Neuron (in vitro differentiated cells): ENCODE data around the gene ZNF564.
"Not testable (repeated sequence)": the region's sequence is repeated elsewhere in the genome, so short reads cannot be mapped to it uniquely, and the experiment has no call there.

Experiments used
- H2AFZ ChIP-seq: one replicate; pipeline ENCODE4 v1.6.1; 2013; ENCODE audit warnings: low read depth, mild to moderate bottlenecking, inconsistent platforms, low read length, moderate library complexity
- H3K27me3 ChIP-seq: one replicate; pipeline ENCODE4 v1.6.1; 2013; ENCODE audit warnings: low read length; ENCODE audit not compliant: insufficient read depth
- H3K36me3 ChIP-seq: one replicate; pipeline ENCODE4 v1.6.1; 2013; ENCODE audit warnings: low read length; ENCODE audit not compliant: insufficient read depth
- H3K4me1 ChIP-seq: one replicate; pipeline ENCODE4 v1.6.1; 2013; ENCODE audit warnings: low read length; ENCODE audit not compliant: insufficient read depth
- H3K4me3 ChIP-seq: 2 replicates; pipeline ENCODE4 v1.5.1; 2013; ENCODE audit warnings: mild to moderate bottlenecking, low read length, moderate library complexity
- H3K9me3 ChIP-seq: one replicate; pipeline ENCODE4 v1.6.1; 2013; ENCODE audit warnings: low read length

Gene ZNF564

GRCh38 chr19:12486265-12486783 is 65.0 kb downstream of the ZNF564 start:
- H3K27me3 ChIP-seq, H3K4me3 ChIP-seq, H2AFZ ChIP-seq, H3K36me3 ChIP-seq: not testable (repeated sequence)
- peaks cover 13% of the 10 kb centered on the region for H3K9me3 ChIP-seq
- peaks cover 16% of the 10 kb centered on the region for H3K4me1 ChIP-seq

GRCh38 chr19:12485571-12485970 is 65.7 kb downstream of the ZNF564 start:
- Histone ChIP-seq H3K9me3 (peaks cover 18% of the 10 kb centered on the region), H3K36me3 (peaks cover 4% of the 10 kb centered on the region), H2AFZ (peak overlapping the region; percentile 33), H3K27me3 (no peaks in the 10 kb centered on the region), H3K4me3 (peak overlapping the region; percentile 98), H3K4me1 (peaks cover 16% of the 10 kb centered on the region)

- no peaks in the 10 kb centered on the region for H3K27me3 ChIP-seq
- peaks cover 4% of the 10 kb centered on the region for H3K36me3 ChIP-seq
- H3K9me3 ChIP-seq: peaks cover 18% of the 10 kb centered on the region
- H3K4me3 ChIP-seq: peak overlapping the region; percentile 98
- peaks cover 16% of the 10 kb centered on the region for H3K4me1 ChIP-seq
- H2AFZ ChIP-seq: peak overlapping the region; percentile 33
These were observed 66.2 kb downstream of the ZNF564 start for GRCh38 chr19:12485052-12485416.

GRCh38 chr19:12484371-12485051 is 66.8 kb downstream of the ZNF564 start, which contains the start of gene ZNF709:
Gene ZNF709 (minus strand): TSS chr19:12484816. CDS start chr19:12484657, 159 bp downstream.
- H3K4me3 ChIP-seq: peak within 1 kb of the TSS; percentile 98
- H3K27me3 ChIP-seq: no peaks in the 10 kb centered on the region
- H2AFZ ChIP-seq: peak within 1 kb of the TSS; percentile 33
- peaks cover 22% of the 10 kb centered on the region for H3K9me3 ChIP-seq
- peaks cover 16% of the 10 kb centered on the region for H3K4me1 ChIP-seq
- peaks cover 4% of the 10 kb centered on the region for H3K36me3 ChIP-seq

- Histone ChIP-seq H3K27me3 (no peaks in the 10 kb centered on the region), H3K36me3 (peaks cover 4% of the 10 kb centered on the region), H3K4me3 (peak overlapping the region; percentile 98), H3K9me3 (peaks cover 23% of the 10 kb centered on the region), H2AFZ (no peak overlapping the region), H3K4me1 (peaks cover 16% of the 10 kb centered on the region)
These were observed 67.3 kb downstream of the ZNF564 start for GRCh38 chr19:12484011-12484370.

GRCh38 chr19:12482509-12482886 is 68.8 kb downstream of the ZNF564 start:
- Histone ChIP-seq H3K9me3 (peaks cover 35% of the 10 kb centered on the region), H3K4me1 (peaks cover 16% of the 10 kb centered on the region), H3K36me3 (peaks cover 11% of the 10 kb centered on the region), H3K27me3 (no peaks in the 10 kb centered on the region), H3K4me3 (no peak overlapping the region), H2AFZ (no peak overlapping the region)

GRCh38 chr19:12481781-12482508 is 69.3 kb downstream of the ZNF564 start:
- no peak overlapping the region for H3K4me3 ChIP-seq
- H3K9me3 ChIP-seq: peaks cover 35% of the 10 kb centered on the region
- peaks cover 11% of the 10 kb centered on the region for H3K36me3 ChIP-seq

GRCh38 chr19:12478234-12478941 is 72.9 kb downstream of the ZNF564 start:
- H3K4me1 ChIP-seq: peaks cover 4% of the 10 kb centered on the region
- H2AFZ ChIP-seq: no peak overlapping the region
- H3K9me3 ChIP-seq: peaks cover 55% of the 10 kb centered on the region
- peaks cover 16% of the 10 kb centered on the region for H3K36me3 ChIP-seq
- H3K27me3 ChIP-seq: no peaks in the 10 kb centered on the region
- H3K4me3 ChIP-seq: no peak overlapping the region

More at GRCh38 chr19:12481781-12482508, 69.3 kb downstream of the ZNF564 start:
- Histone ChIP-seq H2AFZ (no peak overlapping the region), H3K27me3 (no peaks in the 10 kb centered on the region), H3K4me1 (peaks cover 16% of the 10 kb centered on the region)
